Psoas muscle (tissue), 8 donors: Measurements from ENCODE around the gene MAP2K7. TPM values are rescaled to one million over a fixed set of nuclear protein-coding genes. Genes with fewer than 3 reads are reported as not detected.

Experiments used
- ATAC-seq, 4 donors: fragments of 200-7000 bp; cut with Tn5 transposase; one replicate each; pipeline ENCODE4 v1.9.1; 2020; ENCODE audit warnings: moderate library complexity in 3 of 4, mild to moderate bottlenecking in 2 of 4
- DNase-seq, 2 donors: peaks; one replicate each; pipeline ENCODE4 v3.0.0-alpha.2; 2020
- H3K27ac ChIP-seq: fragments of 200-600 bp; one replicate; pipeline ENCODE4 v1.8.0; 2022
- H3K27me3 ChIP-seq, 3 donors: fragments of 200-600 bp in 1 of 3; one replicate each; pipeline versions ENCODE4 v1.6.1 to v1.8.0; 2013 to 2022; ENCODE audit warnings: low read length in 2 of 3, mild to moderate bottlenecking in 2 of 3, moderate library complexity in 1 of 3; ENCODE audit not compliant: insufficient read depth in 3 of 3
- H3K36me3 ChIP-seq, 2 donors: fragments of 200-600 bp in 1 of 2; one replicate each; pipeline versions ENCODE4 v1.6.1 to v1.8.0; 2013 to 2022; ENCODE audit warnings: low read depth in 1 of 2, mild to moderate bottlenecking in 1 of 2, moderate library complexity in 1 of 2; ENCODE audit not compliant: insufficient read depth in 1 of 2
- H3K4me1 ChIP-seq: fragments of 200-600 bp; one replicate; pipeline ENCODE4 v1.8.0; 2022
- H3K4me3 ChIP-seq: fragments of 200-600 bp; one replicate; pipeline ENCODE4 v1.8.0; 2022; ENCODE audit warnings: mild to moderate bottlenecking
- H3K9me3 ChIP-seq: fragments of 200-600 bp; one replicate; pipeline ENCODE4 v1.8.0; 2022
- CTCF ChIP-seq: fragments of 200-600 bp; IDR thresholded peaks from one replicate; pipeline ENCODE4 v1.8.0; 2022; ENCODE audit warnings: antibody characterized with exemption
- WGBS, 3 donors: extraction: QIAGEN DNeasy Blood & Tissue Kit; methylation state at CpG; one replicate each; pipeline versions ENCODE4 v1.1.6 to v1.1.7; 2013; 5-methylcytosine and 5-hydroxymethylcytosine counted together
- intact Hi-C, 2 donors: fragments of 100-400 bp; cut with DNase I; formaldehyde crosslinking; loops; one replicate each; pipeline versions ENCODE4 v1.11.0 to v1.14.2; 2022
- polyA plus RNA-seq, 3 donors: library from polyadenylated mRNA; stranded (reverse); fragments of 200-250 nt; gene quantifications; one replicate each; pipeline ENCODE4 v1.2.3, GENCODE V29; 2013
- total RNA-seq, 4 donors: library from RNA; stranded (reverse); fragmentation: NEBNext Ultra II Directional in 2 of 4; extraction: Animal tissue kit (Norgen Biotek cat#: 25700) in 2 of 4; gene quantifications; one replicate each; pipeline versions ENCODE4 v1.2.1 to v1.2.4, GENCODE V29; 2021 to 2023
- donor health status: healthy with polysubstance abuse.
- donor health status: DM: no; HTN: no; CAD: no; lungs with moderate emphysema.
- donor health status: Bipolar disorder and iron deficiency.
- donor health status: healthy.
- donor health status: DM: yes; HTN: yes; CAD: no.
- donor health status: DM: no; HTN: no; CAD: no.
- donor health status: DM: no; HTN: no; CAD: no.
- donor health status: DM: yes; HTN: yes; CAD: no.

The MAP2K7 gene
- total and polyA plus RNA-seq, 7 donors: 35.4 to 72.5 (median 43.9) TPM

- 83 to 90% (median 84%) methylated on average over 16 to 19 of the region's 19 CpGs for WGBS, 3 donors
- Histone ChIP-seq H3K4me3 (no peak overlapping the region), H3K4me1 (peaks cover 14% of the 10 kb centered on the region), H3K36me3 (peaks cover 4 to 51% of the 10 kb centered on the region in 2 donors), H3K9me3 (no peaks in the 10 kb centered on the region), H3K27me3 (no peaks in the 10 kb centered on the region), H3K27ac (no peak overlapping the region)
- TF ChIP-seq CTCF: no peak
- ATAC-seq (no peak), DNase-seq (no peak)
- intact Hi-C loops: no loop called here
Measured at GRCh38 chr19:7908742-7909461, 5.2 kb downstream of the MAP2K7 start.

GRCh38 chr19:7909471-7910067 is 5.9 kb downstream of the MAP2K7 start:
- no peak for TF ChIP-seq CTCF
- H3K27ac ChIP-seq: no peak overlapping the region
- H3K4me3 ChIP-seq: no peak overlapping the region
- peaks cover 4 to 51% of the 10 kb centered on the region in 2 donors for H3K36me3 ChIP-seq
- peak in 1 of 2 donors; percentile 54 for DNase-seq
- WGBS, 3 donors: 90 to 95% (median 94%) methylated on average over 19 to 21 of the region's 21 CpGs
- peaks cover 0 to under 1% (median 0%) of the 10 kb centered on the region in 3 donors for H3K27me3 ChIP-seq
- no peak for ATAC-seq
- no peaks in the 10 kb centered on the region for H3K9me3 ChIP-seq
- peaks cover 12% of the 10 kb centered on the region for H3K4me1 ChIP-seq
- intact Hi-C loops: no loop called here

DNA sequence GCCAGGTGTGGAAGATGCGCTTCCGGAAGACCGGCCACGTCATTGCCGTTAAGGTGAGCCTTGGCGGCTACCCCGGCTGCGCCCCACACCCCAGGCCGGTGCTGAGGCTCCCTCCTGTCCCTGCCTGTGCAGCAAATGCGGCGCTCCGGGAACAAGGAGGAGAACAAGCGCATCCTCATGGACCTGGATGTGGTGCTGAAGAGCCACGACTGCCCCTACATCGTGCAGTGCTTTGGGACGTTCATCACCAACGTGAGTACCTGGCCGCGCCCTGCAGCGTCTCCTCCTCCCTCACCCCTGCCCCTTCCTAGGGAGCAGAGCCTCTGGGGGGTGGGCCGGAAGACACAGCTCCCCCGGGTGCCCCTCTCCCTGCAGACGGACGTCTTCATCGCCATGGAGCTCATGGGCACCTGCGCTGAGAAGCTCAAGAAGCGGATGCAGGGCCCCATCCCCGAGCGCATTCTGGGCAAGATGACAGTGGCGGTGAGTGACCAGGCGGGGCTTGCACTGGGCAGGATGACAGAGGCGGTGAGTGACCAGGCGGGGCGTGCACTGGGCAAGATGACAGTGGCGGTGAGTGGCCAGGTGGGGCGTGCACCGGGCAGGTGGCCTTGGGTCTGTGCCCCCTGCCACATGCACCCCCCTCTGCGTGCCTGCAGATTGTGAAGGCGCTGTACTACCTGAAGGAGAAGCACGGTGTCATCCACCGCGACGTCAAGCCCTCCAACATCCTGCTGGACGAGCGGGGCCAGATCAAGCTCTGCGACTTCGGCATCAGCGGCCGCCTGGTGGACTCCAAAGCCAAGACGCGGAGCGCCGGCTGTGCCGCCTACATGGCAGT is 6.9 kb downstream of the MAP2K7 start:
- peak in 1 of 2 donors; percentile 53 for DNase-seq
- WGBS, 3 donors: 90 to 93% (median 91%) methylated on average over 51 to 54 of the region's 54 CpGs
- ATAC-seq: no peak
- Histone ChIP-seq H3K36me3 (peaks cover 4 to 51% of the 10 kb centered on the region in 2 donors), H3K27ac (no peak overlapping the region), H3K27me3 (peaks cover 0 to 5% (median 0%) of the 10 kb centered on the region in 3 donors), H3K4me3 (no peak overlapping the region), H3K4me1 (peaks cover 4% of the 10 kb centered on the region), H3K9me3 (no peaks in the 10 kb centered on the region)
- TF ChIP-seq CTCF: no peak
- intact Hi-C loops: no loop called here

- DNase-seq (no peak), ATAC-seq (no peak)
- Histone ChIP-seq H3K9me3 (no peaks in the 10 kb centered on the region), H3K4me1 (peaks cover 4% of the 10 kb centered on the region), H3K27me3 (peaks cover 0 to 5% (median 2%) of the 10 kb centered on the region in 3 donors), H3K4me3 (no peak overlapping the region), H3K27ac (no peak overlapping the region), H3K36me3 (peaks cover 4 to 40% of the 10 kb centered on the region in 2 donors)
- intact Hi-C loops: no loop called here
- no peak for TF ChIP-seq CTCF
- 86 to 90% (median 87%) methylated on average over 17 to 18 of the region's 18 CpGs for WGBS, 3 donors
Measured at GRCh38 chr19:7911508-7912143, 7.9 kb downstream of the MAP2K7 start.
